Stimulated activated CD4-positive, alpha-beta T cell treated with anti-CD3 and anti-CD28 coated beads, Interleukin-1b, Interleukin-23, amount 100 ng/mL, for 48 hours (primary cell): Measurements from ENCODE around the gene TPMT.
"Not testable (repeated sequence)": the region's sequence is repeated elsewhere in the genome, so short reads cannot be mapped to it uniquely, and the experiment has no call there.

Source experiments
- DNase-seq: peaks from one replicate; pipeline ENCODE4 v3.0.0-alpha.2; 2020

TPMT gene

DNA sequence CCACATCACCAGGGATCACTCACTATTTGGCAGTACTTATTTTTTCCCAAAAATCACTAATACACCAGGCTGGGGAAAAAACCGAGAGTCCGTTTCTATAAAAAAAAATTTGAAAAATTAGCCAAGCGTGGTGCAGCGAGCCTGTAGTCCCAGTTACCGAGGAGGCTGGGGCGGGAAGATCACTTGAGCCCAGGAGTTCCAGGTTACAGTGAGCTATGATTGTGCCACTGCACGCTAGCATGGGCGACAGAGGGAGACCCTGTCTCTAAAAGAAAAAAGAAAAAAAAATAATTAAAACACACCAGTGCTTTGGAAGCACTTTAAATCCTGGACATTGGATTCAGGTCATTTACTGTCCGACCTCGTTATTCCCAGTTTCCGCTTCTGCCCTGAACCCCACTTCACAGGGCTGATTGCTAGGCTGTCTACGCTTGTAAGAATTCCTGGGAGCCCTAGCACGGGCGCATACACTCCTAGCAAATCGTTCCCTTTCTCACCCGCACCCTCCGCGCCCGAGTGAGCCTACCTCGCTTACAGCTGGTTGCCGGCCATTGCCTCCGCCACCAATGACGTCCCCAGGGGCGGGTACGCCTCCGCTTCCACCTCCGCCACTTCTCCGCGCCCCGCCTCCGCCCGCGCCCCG is at the start of gene TPMT:
TPMT (minus strand) TSS at position 571 of the 643 bp plus-strand sequence. CDS start 5,950 bp downstream, outside the sequence.
- DNase-seq = no peak

DNA sequence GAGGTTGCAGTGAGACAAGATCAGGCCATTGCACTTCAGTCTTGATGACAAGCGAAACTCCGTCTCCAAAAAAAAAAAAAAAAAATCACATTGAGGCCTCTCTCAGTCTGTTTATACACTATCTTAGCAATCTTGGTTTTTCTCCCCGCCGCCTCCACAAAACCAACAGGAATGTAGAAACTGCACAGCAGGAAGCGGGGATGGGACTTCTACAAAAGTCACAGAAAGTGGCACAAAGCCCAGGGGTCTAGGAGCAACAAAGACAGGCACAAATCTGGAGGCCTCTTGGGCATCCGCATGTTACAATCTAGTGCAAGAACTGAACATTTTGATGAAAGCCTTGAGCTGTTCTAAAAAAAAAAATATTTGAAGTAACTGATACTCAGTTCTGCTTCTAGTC is 48.9 kb upstream of the TPMT start:
- DNase-seq = no peak

DNA sequence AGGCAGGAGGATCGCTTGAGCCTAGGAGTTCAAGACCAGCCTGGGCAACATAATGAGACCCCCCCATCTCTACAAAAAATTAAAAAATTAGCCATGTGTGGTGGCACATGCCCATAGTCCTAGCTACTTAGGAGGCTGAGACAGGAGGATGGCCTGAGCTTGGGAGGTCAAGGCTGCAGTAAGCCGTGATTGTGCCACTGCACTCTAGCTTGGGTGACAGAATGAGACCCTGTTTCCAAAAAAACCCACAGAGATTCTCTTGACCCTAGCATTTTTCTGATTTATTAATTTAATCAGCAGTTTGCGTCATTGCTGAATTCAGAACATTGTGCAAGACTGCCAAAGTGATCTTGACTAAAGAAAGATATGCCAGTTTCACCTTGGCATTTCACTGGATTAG is 37.1 kb upstream of the TPMT start:
- no peak for DNase-seq

DNA sequence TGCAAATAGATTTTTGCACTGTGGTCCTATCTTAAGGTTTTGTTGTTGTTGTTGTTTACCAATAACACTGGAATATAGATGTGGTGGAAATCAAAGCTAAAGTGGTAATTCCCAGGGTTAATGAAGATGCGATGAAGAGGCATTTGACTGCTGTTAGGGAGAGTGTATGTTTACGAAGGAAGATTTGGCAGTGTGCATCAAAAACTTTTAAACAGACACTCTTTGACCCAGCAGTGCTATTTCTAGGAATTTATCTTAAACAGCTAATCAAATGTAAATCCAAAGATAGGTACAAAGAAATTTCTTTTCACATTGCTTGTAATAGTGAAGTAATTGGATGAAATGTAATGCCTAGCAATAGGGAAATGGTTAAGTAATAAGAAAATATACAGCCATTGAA is 34.3 kb upstream of the TPMT start:
- no peak for DNase-seq

DNA sequence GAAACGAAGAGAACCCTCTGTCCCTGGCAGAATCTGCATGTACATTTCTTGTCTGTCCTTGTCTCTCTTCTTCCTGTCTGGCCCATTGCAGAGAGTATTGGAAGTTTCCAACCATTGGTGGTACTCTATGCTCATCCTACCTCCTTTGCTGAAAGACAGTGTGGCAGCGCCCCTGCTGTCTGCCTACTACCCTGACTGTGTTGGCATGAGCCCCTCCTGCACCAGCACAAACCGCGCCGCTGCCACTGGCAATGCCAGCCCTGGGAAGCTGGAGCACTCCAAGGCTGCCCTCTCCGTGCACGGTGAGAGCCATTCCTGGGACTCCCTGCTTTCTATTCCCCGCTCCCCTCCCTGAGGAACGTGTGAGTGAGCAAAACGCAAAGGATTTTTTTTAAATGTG is 32.8 kb upstream of the TPMT start:
- DNase-seq = no peak

DNA sequence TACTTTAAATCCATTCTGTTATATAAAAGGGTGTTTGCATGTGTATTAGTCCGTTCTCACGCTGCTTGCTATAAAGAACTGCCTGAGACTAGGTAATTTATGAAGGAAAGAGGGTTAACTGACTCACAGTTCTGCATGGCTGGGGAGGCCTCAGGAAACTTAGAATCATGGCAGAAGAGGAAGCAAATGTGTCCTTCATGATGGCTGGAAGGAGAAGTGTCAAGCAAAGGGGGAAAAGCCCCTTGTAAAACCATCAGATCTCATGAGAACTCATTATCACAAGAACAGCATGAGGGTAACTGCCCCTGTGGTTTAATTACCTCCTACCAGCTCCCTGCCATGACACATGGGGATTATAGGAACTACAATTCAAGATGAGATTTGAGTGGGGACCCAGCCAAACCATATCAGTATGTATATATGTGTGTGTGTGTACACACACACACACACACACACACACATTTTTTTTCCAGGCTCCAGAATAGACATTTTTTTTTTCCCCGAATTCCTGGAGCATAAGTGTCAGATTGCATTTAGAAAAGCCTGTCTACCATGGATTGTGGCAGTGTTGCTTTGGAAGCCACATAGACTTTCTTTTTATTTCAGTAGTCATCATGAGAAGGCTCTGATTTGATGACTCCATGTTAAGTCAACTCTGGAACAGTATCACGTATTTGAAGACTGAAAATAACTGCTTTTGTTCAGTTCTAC is 31.8 kb upstream of the TPMT start:
- no peak for DNase-seq

DNA sequence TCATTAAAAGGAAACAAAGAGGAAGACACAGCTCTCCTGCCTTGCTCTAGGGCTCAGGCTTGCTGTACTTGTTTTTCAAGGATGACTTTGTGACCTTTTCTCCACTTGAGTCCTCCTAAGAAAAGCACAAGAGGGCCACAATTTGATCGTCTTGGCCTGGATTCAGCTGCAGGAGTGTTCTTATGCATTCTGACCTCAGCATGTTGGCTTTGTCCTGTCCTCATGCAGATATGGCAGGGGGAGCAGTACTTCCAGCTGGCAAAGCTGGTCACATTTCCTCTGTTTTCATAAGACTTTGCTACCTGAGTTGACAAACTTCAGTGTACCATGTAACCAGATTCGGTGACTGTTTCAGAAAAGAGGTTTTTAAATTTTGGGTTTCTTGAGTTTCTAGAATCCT is 31.2 kb upstream of the TPMT start:
- no peak for DNase-seq

DNA sequence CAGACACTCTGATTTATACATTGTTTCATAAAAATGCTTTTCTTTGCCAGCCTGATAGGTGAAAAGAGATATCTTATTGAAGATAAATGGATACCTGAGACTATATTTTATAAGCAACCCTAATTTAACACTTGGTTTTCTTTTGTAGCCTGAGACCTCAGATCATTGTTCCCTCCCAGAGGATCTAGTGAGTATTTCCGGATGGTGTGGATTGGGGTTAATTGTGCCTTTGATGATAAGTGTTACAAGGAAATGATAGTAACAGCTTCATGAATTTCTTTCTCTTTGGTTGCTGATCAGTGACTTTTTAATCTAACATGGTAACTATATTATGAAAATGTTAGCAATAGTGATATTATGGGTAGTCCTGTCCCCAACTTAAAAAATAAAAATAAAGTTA is 30.7 kb upstream of the TPMT start:
- DNase-seq = no peak

DNA sequence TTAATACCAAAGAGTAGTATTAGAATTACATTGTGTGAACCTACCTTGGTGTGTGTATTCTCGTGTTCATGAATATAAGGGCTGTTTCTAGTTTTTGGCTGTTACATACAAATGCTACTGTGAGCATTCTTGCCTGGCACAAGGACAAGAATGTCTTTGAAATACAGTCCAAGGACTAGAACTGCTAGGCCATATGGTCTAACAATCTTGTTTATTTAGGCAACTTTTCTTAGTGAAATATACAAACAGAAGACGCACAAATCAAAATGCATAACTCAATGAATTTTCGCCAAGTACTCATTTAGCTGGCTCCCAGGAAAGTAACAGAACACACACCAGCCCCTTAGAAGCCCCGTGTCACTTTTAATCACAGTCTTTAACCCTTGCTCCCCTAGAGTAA is 28.9 kb upstream of the TPMT start:
- DNase-seq = no peak

DNA sequence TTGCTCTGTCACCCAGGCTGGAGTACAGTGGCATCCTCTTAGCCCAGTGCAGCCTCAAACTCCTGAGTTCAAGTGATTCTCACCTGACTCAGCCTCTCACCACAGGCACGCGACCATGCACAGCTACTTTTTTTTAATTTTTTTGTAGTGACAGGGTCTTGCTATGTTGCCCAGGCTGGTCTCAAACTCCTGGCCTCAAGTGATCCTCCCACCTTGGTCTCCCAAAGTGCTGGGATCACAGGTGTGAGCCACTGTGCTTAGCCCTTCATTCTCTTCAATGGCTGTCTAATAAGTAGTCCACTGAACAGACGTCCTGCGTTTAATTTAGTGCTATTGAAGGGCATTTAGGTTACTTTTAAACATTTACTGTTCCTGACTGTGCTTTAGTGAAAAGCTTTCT is 27.7 kb upstream of the TPMT start:
- DNase-seq = no peak

DNA sequence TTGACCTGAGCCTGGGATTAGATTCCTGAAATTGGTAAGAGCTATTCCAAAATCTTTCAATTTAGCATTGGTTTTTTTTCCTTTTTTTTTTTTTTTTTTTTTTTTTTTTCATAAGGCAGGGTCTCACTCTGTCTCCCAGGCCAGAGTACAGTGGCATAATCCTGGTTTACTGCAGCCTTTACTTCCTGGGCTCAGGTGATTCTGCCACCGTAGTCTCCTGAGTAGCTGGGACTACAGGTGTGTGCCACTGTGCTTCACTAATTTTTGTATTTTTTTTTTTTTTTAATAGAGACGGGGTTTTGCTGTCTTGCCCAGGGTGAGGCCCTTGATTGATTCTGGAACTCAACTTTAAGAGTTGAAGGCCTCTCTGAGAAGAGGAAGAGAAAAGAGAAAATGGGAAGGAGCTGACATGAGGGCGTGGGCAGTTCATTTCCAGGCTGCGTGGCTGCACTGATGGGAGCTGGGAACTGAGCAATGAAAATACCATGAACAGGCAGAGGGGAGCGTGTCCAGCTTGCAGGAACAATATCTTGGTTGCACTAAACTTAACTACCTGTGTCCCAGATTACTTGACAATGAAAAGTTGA is 25.0 kb upstream of the TPMT start:
- DNase-seq = no peak

DNA sequence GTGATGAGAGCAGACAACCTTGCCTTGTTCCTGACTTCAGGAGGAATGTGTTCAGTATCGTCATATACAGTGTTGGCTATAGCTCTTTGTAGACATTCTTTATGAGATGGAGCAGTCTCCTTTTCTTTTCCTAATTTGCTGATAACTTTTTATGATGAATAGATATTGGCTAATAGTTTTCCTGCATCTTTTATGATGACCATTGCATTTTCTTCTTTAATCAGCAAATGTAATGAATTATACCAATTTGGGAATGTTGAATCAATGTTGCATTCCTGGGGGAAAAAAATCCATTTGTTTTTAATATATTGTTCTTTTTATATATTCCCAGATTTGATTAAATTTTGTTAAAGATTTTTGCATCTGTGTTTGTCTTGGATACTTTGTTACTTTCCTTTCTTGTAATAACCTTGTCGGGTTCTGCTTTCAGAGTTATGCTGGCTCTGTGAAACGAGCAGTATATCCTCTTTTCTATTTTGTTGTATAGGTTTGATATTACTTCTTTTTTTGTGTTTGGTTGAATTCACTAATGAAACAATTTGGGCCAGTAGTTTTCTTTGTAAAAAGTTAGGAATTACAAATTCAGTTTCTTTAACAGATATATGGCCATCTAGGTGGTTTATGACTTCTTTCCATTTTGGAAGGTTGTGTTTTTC is 24.2 kb upstream of the TPMT start:
- DNase-seq = no peak

DNA sequence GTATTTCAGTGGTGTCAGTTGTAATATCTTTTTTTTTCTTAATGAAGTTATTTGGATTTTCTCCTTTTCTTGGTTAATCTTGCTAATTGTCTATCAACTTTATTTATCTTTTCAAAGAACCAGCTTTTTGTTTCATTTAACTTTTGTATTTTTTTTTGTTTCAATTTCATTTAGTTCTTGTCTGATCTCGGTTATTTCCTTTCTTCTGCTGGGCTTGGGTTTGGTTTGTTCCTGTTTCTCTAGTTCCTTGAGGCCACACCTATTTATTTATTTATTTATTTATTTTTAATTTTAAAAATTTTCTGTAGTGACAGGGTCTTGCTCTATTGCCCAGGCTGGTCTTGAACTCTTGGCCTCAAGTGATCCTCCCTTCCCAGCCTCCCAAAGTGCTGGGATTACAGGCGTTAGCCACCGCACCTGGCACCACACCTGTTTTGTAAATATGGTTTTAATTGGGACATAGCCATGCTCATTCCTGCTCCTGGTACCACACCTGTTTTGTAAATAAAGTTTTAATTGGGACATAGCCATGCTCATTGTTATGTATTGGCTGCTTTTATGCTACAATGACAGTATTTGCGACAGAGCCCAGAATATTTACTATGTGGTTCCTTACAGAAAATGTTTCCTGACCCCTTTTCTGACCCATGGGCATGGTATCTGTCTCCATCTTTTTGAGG is 22.5 kb upstream of the TPMT start:
- no peak for DNase-seq

DNA sequence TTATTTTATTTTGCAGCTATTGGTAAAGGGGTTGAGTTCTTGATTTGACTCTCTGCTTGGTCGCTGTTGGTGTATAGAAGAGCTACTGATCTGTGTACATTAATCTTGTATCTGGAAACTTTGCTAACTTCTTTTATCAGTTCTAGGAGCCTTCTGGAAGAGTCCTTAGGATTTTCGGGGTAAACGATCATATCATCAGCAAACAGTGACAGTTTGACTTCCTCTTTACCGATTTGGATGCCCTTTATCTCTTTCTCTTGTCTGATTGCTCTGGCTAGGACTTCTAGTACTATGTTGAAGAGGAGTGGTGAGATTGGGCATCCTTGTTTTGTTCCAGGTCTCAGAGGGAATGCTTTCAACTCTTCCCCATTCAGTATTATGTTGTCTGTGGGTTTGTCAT is 21.3 kb upstream of the TPMT start:
- not testable (repeated sequence) for DNase-seq

DNA sequence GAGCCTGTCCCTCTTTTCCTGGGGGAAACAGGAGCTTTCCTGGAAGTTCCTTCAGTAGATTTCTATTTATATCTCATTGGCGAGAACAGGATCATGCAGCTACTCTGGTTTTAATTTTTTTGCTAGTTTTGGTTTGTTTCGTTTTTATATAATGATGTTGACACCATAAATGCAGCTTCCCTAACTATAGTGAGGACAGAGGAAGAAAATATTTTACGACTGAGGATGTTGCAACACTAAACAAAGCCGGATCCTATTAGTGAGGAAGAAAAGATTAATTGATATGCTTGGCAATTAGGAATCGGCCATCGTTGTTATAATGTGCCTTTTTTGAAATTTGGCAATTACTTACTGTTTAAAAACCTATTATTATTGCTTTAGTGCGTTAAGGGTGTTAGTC is 17.0 kb upstream of the TPMT start:
- DNase-seq = no peak

DNA sequence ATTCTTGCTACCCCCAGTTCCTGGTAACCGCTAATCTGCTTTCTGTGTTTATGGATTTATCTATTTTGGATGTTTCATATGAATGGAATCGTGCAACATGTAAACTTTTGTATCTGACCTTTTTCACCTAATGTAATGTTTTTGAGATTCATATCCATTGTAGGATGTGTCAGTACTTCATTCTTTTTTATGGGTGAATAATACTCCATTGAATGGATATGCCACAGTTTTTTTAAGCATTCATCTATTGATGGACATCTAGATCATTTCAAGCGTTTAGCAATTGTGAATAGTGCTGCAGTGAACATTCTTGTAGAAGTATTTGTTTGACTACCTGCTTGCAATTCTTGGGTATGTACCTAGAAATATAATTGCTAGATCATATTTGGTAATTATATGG is 13.4 kb upstream of the TPMT start:
- DNase-seq = no peak

DNA sequence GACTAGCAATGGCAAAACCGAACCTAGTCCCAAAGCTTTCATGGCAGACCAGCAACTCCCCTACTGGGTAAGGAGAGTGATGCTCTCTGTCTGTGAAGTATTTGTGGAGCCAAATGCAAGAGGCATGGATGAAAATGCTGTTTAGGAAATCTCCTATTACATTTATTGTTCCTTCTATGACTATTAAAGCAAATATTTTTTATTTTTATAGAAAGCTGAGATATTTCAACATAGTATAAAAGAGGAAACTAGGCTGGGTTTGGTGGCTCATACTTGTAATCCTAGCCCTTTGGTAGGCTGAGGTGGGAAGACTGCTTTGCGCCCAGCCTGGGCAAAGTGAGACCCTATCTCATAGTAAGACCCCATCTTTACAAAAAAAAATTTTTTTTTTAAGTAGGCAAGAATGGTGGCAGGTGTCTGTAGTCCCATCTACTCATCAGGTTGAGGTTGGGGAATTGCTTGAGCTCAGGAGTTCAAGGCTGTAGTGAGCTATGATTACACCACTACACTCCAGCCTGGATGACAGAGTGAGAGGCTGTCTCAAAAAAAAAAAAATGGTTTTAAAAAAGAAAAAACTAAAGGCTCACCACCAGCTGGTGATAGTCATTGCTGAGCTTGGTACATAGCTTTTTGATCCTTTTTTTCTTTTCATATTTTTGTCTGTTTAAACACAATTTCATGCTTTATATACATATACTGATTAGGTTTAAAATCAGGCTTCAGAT is 11.6 kb upstream of the TPMT start:
- no peak for DNase-seq

DNA sequence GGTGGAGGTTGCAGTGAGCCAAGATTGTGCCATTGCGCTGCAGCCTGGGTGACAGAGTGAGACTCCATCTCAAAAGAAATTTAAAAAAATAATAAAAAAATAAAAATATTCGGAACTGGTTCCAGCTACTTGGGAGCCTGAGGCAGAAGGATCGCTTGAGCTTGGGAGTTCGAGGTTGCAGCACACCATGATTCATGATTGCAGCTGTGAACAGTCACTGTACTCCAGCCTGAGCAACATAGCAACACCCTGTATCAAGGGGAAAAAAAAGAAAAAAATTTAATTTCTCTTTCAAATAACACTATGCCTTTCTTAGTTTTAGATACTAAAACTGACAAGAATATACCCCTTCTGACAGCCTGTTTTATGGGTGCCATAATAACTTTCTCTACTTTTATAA is 10.9 kb upstream of the TPMT start:
- no peak for DNase-seq

DNA sequence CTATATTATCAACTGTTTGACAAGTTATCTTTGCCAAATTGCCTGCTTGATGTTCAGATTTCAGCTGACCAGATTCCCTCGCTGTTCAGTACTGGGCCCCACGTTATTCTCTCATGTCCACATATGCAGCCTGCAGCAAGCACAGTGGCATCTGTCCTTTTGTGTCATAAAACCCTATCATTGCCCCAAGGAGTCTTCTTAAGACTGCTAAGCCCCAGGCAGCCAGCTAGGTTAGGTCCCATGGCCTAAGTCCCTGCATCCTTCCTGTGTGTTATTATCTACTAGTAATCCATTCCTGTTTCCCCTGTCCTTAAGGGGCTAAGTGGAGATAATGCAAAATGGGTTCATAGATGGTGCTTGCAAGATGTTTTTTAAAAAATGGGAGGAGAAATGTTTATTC is 7.5 kb upstream of the TPMT start:
- no peak for DNase-seq

DNA sequence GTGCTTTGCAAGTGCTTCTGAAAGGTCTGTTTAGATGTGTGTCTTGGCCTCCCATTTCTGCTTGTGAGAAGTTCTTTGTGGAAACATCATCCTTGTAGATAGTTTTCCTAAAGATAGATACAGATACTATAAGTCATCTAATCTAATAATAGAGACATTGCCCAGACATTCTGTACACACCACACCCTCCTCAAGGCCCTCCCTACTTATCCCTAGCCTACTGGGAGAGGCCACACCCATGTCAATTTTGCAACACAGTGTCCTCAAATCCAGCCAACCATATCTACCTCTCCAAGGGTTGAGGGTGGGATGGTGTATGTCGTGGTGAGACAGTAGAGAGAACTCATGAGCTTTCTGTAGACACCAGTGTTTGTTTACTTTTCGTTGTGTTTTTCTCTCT is 6.6 kb upstream of the TPMT start:
- no peak for DNase-seq

DNA sequence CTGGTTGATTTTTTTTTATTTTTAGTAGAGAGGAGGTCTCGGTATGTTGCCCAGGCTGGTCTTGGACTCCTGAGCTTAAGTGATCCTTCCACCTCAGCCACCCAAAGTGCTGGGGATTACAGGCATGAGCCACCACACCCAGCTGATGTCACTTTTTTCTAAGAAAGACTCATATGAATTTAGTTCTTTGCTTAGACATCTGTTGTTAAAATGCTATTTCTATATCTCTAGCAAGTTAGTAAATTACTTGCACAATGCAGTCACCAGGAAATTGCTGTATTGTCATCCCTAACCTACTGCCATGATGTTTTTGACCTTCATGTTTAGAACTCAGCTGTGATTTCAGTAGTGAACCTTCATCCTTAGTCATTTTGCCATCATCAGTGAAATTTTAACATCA is 6.0 kb upstream of the TPMT start:
- DNase-seq = peak; percentile 31

DNA sequence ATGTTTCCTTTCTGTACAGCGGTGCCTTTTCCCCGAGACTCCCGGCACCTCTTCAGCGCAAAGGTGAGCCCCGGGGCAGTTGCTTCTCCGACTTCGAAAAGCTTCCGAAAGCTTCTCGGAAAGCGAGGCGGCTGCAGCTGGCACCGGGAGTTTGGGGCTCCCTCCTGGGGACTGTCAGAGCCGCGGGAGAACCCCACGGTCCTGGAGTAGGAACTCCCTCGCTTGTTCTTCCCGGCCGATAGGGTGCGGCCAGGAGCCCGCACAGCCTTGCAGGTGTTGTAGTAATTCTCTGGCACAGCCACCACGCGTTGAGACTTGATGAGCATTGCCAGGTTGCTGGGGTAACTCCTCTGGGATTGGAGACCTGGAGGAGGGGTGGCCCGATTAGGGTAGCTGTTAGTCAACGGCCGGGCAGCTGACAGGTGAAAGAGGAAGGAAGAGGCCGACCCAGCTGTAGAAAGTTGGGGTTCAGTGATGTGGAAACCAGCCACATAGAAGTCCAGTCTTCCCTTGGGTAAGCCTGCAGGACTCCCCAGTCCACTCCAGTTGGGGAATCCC is 1.1 kb upstream of the TPMT start:
- DNase-seq = peak; percentile 49
